ENCODE data around the gene NPAS3. TPM values are rescaled to one million over a fixed set of nuclear protein-coding genes. Genes with fewer than 3 reads are reported as not detected.

The NPAS3 gene
- total RNA-seq, 1 donor from 2014 or later, result 0.95 TPM

GRCh38 chr14:33103966-33104365 lies 165.3 kb downstream of the NPAS3 start:
- H3K27ac ChIP-seq, result no peak overlapping the region
- H3K4me3 ChIP-seq, result no peak overlapping the region
- no peaks in the 10 kb centered on the region for H3K9me3 ChIP-seq
- DNase-seq (no peak), ATAC-seq (no peak)
- no peak for TF ChIP-seq CTCF (IDR thresholded peaks at IDR 0.05)
- no peaks in the 10 kb centered on the region for H3K4me1 ChIP-seq
- no peaks in the 10 kb centered on the region for H3K36me3 ChIP-seq
- intact Hi-C loops (cut with DNase I), result no loop called here
- H3K27me3 ChIP-seq (ENCODE audit: low read depth), result no peaks in the 10 kb centered on the region

- Histone ChIP-seq H3K27me3 (ENCODE audit: low read depth) (no peaks in the 10 kb centered on the region), H3K9me3 (no peaks in the 10 kb centered on the region), H3K4me3 (no peak overlapping the region), H3K27ac (no peak overlapping the region), H3K4me1 (no peaks in the 10 kb centered on the region), H3K36me3 (no peaks in the 10 kb centered on the region)
- ATAC-seq (no peak), DNase-seq (no peak)
- no peak for TF ChIP-seq CTCF (IDR thresholded peaks at IDR 0.05)
- intact Hi-C loops (cut with DNase I), result no loop called here
Measured at GRCh38 chr14:33110737-33111443, 172.2 kb downstream of the NPAS3 start.

- intact Hi-C loops (cut with DNase I), result no loop called here
- H3K4me3 ChIP-seq, result no peak overlapping the region
- no peak for DNase-seq
- no peaks in the 10 kb centered on the region for H3K36me3 ChIP-seq
- no peak for ATAC-seq
- no peak for TF ChIP-seq CTCF (IDR thresholded peaks at IDR 0.05)
- no peaks in the 10 kb centered on the region for H3K4me1 ChIP-seq
- no peak overlapping the region for H3K27ac ChIP-seq
- H3K9me3 ChIP-seq, result no peaks in the 10 kb centered on the region
- no peaks in the 10 kb centered on the region for H3K27me3 ChIP-seq (ENCODE audit: low read depth)
Measured at GRCh38 chr14:33114331-33114730, 175.7 kb downstream of the NPAS3 start.

GRCh38 chr14:33118668-33119067 lies 180.0 kb downstream of the NPAS3 start:
- no peaks in the 10 kb centered on the region for H3K4me1 ChIP-seq
- H3K27ac ChIP-seq, result no peak overlapping the region
- ATAC-seq, result no peak
- intact Hi-C loops (cut with DNase I), result no loop called here
- H3K36me3 ChIP-seq, result no peaks in the 10 kb centered on the region
- no peaks in the 10 kb centered on the region for H3K27me3 ChIP-seq (ENCODE audit: low read depth)
- H3K9me3 ChIP-seq, result no peaks in the 10 kb centered on the region
- no peak overlapping the region for H3K4me3 ChIP-seq
- no peak for DNase-seq
- TF ChIP-seq CTCF (IDR thresholded peaks at IDR 0.05), result no peak

GRCh38 chr14:33120341-33120740 lies 181.7 kb downstream of the NPAS3 start:
- H3K36me3 ChIP-seq, result no peaks in the 10 kb centered on the region
- no peak overlapping the region for H3K27ac ChIP-seq
- TF ChIP-seq CTCF (IDR thresholded peaks at IDR 0.05), result no peak
- no peak overlapping the region for H3K4me3 ChIP-seq
- DNase-seq (no peak), ATAC-seq (no peak)
- intact Hi-C loops (cut with DNase I), result no loop called here
- H3K9me3 ChIP-seq, result no peaks in the 10 kb centered on the region
- H3K4me1 ChIP-seq, result no peaks in the 10 kb centered on the region
- no peaks in the 10 kb centered on the region for H3K27me3 ChIP-seq (ENCODE audit: low read depth)
